ENCODE data around the gene PARP1.

GRCh38 chr1:226441629-226442028, 33.7 kb upstream of the PARP1 start:
- TF ChIP-seq POLR2A (IDR thresholded peaks at IDR 0.05) (no peak), CTCF (IDR thresholded peaks at IDR 0.05) (no peak), POLR2AphosphoS5 (IDR thresholded peaks at IDR 0.05; ENCODE audit: insufficient read depth in 1 of 2, low read depth in 1 of 2) (no peak)
